Stimulated activated CD4-positive, alpha-beta T cell treated with anti-CD3 and anti-CD28 coated beads, Interleukin-2, amount 100 ng/mL, for 4 hours (primary cell): Measurements from ENCODE around the gene VAMP8.
"Not testable (repeated sequence)": the region's sequence is repeated elsewhere in the genome, so short reads cannot be mapped to it uniquely, and the experiment has no call there.

Experiments
- DNase-seq: peaks from one replicate; pipeline ENCODE4 v3.0.0-alpha.2; 2020; ENCODE audit warnings: low read depth

Gene VAMP8

DNA sequence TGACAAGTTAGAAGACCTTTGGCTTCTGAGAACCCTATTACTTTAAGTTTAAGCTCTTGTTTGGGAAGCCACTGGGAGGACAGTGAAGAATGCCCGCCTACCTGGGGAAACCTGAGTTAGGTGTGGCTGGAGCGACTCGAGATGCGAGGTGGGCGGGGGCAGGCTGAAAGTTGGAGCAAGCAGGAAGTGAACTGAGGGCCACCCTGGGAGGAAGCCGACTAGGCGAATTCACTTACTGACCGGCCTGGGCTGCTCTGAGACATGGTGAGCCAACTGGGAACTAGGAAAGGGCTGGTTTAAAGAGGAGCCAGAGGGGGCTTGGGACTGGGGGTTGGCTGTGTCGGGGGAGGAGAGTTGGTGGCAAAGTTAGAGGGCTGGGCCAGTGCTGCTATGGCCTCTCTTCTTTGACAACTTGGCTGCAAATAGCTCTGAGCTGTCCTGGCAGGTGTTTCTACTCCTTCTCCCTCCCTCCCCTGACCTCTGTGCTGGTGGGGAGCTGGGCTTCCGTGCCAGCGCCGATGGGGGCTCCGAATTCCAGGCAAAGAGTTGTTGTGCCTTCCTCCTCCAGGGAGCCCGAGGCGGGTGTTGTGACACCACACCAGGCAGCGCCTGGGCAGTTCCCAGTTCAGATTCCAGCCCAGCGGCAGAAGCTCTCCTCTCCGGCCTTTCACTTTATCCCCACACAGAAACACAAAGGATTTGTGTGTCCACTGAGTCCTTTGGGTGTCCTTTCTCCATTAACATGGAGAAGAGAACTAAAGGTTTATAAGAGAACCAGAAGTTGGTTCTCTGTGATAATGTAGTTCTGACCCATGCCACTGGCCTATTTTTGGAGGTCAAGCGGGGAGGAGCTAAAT, at the start of gene VAMP8:
VAMP8 (plus strand) TSS at position 201 of the 857 bp plus-strand sequence; CDS start at position 262, 61 bp downstream.
- peak; percentile 45 for DNase-seq

DNA sequence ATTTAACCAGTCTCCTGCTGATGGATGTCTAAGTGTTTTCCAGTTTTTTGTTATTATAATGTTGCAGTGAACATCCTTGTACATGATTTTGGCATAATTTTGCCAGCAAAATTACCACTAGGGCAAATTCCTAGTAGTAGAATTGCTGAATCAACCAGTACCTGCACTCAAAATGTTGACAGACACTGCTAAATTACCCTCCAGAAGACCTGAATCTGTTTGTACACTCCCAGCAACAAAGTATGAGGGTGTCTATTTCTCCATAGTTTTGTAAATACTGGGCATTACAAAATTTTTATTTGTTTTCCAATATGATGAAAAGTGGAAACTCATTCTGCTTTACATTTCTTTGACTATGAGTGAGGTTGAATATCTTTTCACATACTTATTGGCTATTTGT, 49.6 kb upstream of the VAMP8 start:
- DNase-seq: no peak

- DNase-seq: no peak
Observed at GRCh38 chr2:85528355-85528754, 49.0 kb upstream of the VAMP8 start.

DNA sequence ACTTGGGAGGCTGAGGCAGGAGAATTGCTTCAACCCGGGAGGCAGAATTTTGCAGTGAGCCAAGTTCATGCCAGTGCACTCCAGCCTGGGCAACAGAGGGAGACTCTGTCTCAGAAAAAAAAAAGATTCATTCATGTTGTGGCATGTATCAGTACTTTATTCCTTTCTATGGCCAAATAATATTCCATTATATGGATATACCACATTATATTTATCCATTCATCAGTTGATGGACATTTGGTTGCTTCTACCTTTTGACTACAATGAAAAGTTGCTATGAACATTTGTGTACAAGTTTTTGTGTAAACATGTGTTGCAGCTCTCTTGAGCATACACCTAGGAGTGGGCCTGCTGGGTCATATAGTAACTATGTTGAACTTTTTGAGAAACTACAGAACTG, 47.6 kb upstream of the VAMP8 start:
- no peak for DNase-seq

DNA sequence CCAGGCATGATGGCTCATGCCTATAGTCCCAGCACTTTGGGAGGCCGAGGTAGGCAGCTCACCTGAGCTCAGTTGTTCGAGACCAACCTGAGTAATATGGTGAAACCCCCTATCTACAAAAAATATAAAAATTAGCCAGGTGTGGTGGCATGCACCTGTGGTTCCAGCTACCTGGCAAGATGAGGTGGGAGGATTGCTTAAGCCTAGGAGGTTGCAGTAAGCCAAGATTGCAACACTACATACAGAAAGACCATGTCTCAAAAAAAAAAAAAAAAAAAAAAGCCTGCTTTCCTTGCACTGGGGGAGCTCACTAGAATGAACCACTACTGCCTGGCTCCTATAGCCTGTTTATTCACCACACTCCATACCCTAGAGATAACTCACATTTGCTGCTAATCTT, 45.8 kb upstream of the VAMP8 start:
- no peak for DNase-seq

DNA sequence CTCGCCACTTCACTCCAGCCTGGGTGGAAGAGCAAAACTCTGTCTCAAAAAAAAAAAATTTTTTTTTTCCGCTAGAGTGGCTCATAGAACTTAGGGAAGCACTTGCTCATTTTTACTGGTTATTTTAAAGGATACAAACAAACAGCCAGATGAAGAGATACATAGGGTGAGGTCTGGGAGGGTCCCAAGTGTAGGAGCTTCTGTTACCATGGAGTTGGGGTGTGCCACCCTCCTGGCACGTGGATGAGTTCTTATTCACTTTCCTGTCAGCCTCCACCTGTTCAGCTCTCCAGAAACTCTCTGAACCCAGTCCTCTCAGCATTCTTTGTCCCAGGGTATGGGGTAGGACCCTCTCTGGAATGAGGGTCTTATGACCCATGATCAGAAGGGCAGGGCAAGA, 43.3 kb upstream of the VAMP8 start:
- no peak for DNase-seq

- DNase-seq: no peak
Observed at GRCh38 chr2:85534881-85535280, 42.5 kb upstream of the VAMP8 start.

DNA sequence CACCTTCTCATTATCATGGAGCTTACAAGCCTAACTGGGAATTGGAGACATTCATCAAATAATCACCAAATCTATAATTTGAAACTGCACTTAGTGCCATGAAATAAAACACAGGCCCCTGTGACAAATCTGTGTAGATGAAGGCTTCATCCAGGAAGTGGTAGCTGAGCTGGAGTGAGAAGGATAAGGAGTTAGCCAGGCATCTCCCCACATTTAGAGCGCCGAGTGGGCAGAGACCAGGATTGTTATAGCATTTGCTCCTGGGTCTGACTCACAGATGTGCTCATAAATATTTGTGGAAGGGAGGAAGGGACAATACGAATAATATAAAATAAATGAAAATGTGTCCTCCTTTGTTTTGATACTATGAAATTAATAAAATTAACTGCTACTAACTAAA, 40.9 kb upstream of the VAMP8 start:
- no peak for DNase-seq

- no peak for DNase-seq
Observed at GRCh38 chr2:85537600-85538506, 39.5 kb upstream of the VAMP8 start.

- peak; percentile 85 for DNase-seq
Observed at GRCh38 chr2:85538507-85539360, 38.7 kb upstream of the VAMP8 start, which contains the start of gene MAT2A. MAT2A (plus strand) TSS chr2:85539168; CDS start chr2:85539288, 120 bp downstream.

- peak; percentile 77 for DNase-seq
Observed at GRCh38 chr2:85539361-85540132, 37.8 kb upstream of the VAMP8 start.

- no peak for DNase-seq
Observed at GRCh38 chr2:85540133-85540648, 37.2 kb upstream of the VAMP8 start.

GRCh38 chr2:85541262-85541661, 36.1 kb upstream of the VAMP8 start:
- no peak for DNase-seq

GRCh38 chr2:85541753-85542457, 35.5 kb upstream of the VAMP8 start:
- DNase-seq: no peak

- no peak for DNase-seq
Observed at GRCh38 chr2:85542777-85543176, 34.6 kb upstream of the VAMP8 start.

DNA sequence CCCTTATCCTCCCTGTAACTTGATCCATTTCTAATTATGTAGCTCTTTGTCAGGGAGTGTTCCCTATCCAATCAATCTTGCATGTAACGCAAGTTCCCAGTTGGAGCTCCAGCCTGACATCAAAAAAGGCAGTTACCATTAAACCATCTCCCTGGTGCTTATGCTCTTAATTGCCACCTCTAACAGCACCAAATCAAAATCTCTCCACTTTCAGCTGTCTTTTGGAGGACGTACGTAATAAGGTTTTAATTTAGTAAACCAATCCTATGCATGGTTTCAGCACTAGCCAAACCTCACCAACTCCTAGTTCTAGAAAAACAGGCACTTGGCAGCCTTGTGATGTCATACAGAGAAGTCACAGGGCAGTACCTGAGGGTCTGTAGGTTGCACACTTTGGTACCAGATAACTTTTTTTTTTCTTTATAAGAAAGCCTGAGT, 33.1 kb upstream of the VAMP8 start:
- not testable (repeated sequence) for DNase-seq

- DNase-seq: not testable (repeated sequence)
Observed at GRCh38 chr2:85544915-85545779, 32.2 kb upstream of the VAMP8 start.

- DNase-seq: no peak
Observed at GRCh38 chr2:85545780-85546240, 31.6 kb upstream of the VAMP8 start.
